Endothelial cell of umbilical vein (primary cell): ENCODE data around the gene SIPA1L3. TPM values are rescaled to one million over a fixed set of nuclear protein-coding genes. Genes with fewer than 3 reads are reported as not detected.

ENCODE experiments used
- BruUV-seq: library from RNA; stranded (reverse); fragments of 400-500 nt; replicated peaks from 2 replicates; lab custom pipeline; 2021; lab: Mats Ljungman, UMichigan
- CTCF ChIA-PET: fragments of 300-600, 350-600 bp; sonication (Branson Sonifier 250); formaldehyde crosslinking; loops from one replicate; lab custom pipeline; 2021; ENCODE audit warnings: antibody characterized with exemption, inconsistent platforms; lab: Charles Lee
- POLR2A ChIA-PET: fragments of 300-600, 350-600 bp; sonication (Branson Sonifier 250); formaldehyde crosslinking; loops from one replicate; lab custom pipeline; 2021; ENCODE audit warnings: antibody characterized with exemption, inconsistent platforms; lab: Charles Lee
- DNase-seq: peaks from one replicate; pipeline ENCODE4 v3.0.0-alpha.2; 2011; ENCODE audit warnings: low read depth, low spot score
- FAIRE-seq: peaks from 2 replicates; lab custom pipeline; 2011; peaks lifted over from hg19 to GRCh38; lab: Jason Lieb, UNC
- H2AFZ ChIP-seq: 2 replicates; pipeline ENCODE4 v1.6.0; 2012; ENCODE audit warnings: low read depth, low read length, control low read depth, inconsistent platforms
- H3K27ac ChIP-seq: 2 replicates; pipeline ENCODE4 v1.5.1; 2011; ENCODE audit warnings: low read depth, mild to moderate bottlenecking, control low read depth, low read length, moderate library complexity; ENCODE audit not compliant: insufficient read depth
- H3K27me3 ChIP-seq, 2 experiments: 2 replicates each; pipeline versions ENCODE4 v1.6.0 to v1.6.1; 2011; ENCODE audit warnings: low read length in 2 of 2, mixed read lengths in 1 of 2; ENCODE audit not compliant: control insufficient read depth in 2 of 2, insufficient read depth in 2 of 2
- H3K36me3 ChIP-seq, 2 experiments: 2 replicates in 1 of 2; 3 replicates in 1 of 2; pipeline ENCODE4 v1.5.1; 2011; ENCODE audit warnings: low read length in 2 of 2, mild to moderate bottlenecking in 1 of 2, moderate library complexity in 1 of 2; ENCODE audit not compliant: control insufficient read depth in 2 of 2, insufficient read depth in 2 of 2; ENCODE audit errors: extremely low read depth in 1 of 2
- H3K4me1 ChIP-seq: 3 replicates; pipeline ENCODE4 v1.5.1; 2011; ENCODE audit warnings: mild to moderate bottlenecking, low read length; ENCODE audit not compliant: control insufficient read depth, insufficient read depth; ENCODE audit errors: extremely low read depth
- H3K4me2 ChIP-seq: 2 replicates; pipeline ENCODE4 v1.6.1; 2011; ENCODE audit warnings: low read length, control low read depth, mixed read lengths; ENCODE audit not compliant: insufficient read depth
- H3K4me3 ChIP-seq, 3 experiments: fragments of 200-600 bp in 1 of 3; sonication (generic), shearing (Covaris generic) in 1 of 3; replicated peaks in 1 of 3; 2 replicates each; pipeline ENCODE4 v1.5.1; 2011 to 2016; ENCODE audit warnings: control low read depth in 3 of 3, low read length in 3 of 3, mild to moderate bottlenecking in 2 of 3, inconsistent platforms in 1 of 3, low read depth in 1 of 3, moderate library complexity in 1 of 3; ENCODE audit not compliant: insufficient read depth in 1 of 3
- H3K79me2 ChIP-seq: 2 replicates; pipeline ENCODE4 v1.6.0; 2012; ENCODE audit warnings: low read length, inconsistent platforms; ENCODE audit not compliant: control insufficient read depth, insufficient read depth
- H3K9ac ChIP-seq: replicated peaks from 2 replicates; pipeline ENCODE3; 2011; ENCODE audit warnings: low read length, control low read depth; ENCODE audit not compliant: insufficient read depth; ENCODE audit errors: extremely low read depth
- H3K9me1 ChIP-seq: replicated peaks from 3 replicates; pipeline ENCODE4 v1.6.0; 2011; ENCODE audit warnings: mild to moderate bottlenecking, low read length; ENCODE audit not compliant: control insufficient read depth, insufficient read depth; ENCODE audit errors: extremely low read depth
- H3K9me3 ChIP-seq: replicated peaks from 2 replicates; pipeline ENCODE4 v1.5.1; 2012; ENCODE audit warnings: low read length, inconsistent platforms; ENCODE audit not compliant: control insufficient read depth, insufficient read depth
- H4K20me1 ChIP-seq: replicated peaks from 2 replicates; pipeline ENCODE3; 2011; ENCODE audit warnings: mild to moderate bottlenecking, low read length; ENCODE audit not compliant: control insufficient read depth, insufficient read depth; ENCODE audit errors: extremely low read depth
- CTCF ChIP-seq, 2 donors: IDR thresholded peaks; 1 replicate in 1 of 2; 2 replicates in 1 of 2; pipeline ENCODE4 v1.5.1; 2011; ENCODE audit warnings: low read length in 2 of 2, mild to moderate bottlenecking in 2 of 2, moderate library complexity in 2 of 2, control low read depth in 1 of 2, inconsistent platforms in 1 of 2, low read depth in 1 of 2; ENCODE audit not compliant: insufficient read depth in 1 of 2; ENCODE audit errors: extremely low read depth in 1 of 2
- EZH2 ChIP-seq: IDR thresholded peaks from 2 replicates; pipeline ENCODE4 v1.6.1; 2012; ENCODE audit warnings: borderline replicate concordance, low read depth, mild to moderate bottlenecking, moderate library complexity, low read length, inconsistent platforms; ENCODE audit not compliant: severe bottlenecking
- FOS ChIP-seq: IDR thresholded peaks from 2 replicates; pipeline ENCODE4 v1.6.1; 2011; ENCODE audit warnings: mild to moderate bottlenecking, low read length, moderate library complexity, borderline replicate concordance; ENCODE audit not compliant: insufficient read depth
- GATA2 ChIP-seq: IDR thresholded peaks from 2 replicates; pipeline ENCODE4 v1.7.0; 2011; ENCODE audit warnings: low read depth, mild to moderate bottlenecking, moderate library complexity, mixed read lengths, low read length; ENCODE audit not compliant: insufficient read length, insufficient read depth
- JUN ChIP-seq: IDR thresholded peaks from 2 replicates; pipeline ENCODE4 v1.6.1; 2011; ENCODE audit warnings: borderline replicate concordance, low read depth; ENCODE audit not compliant: insufficient read length, insufficient read depth
- MYC ChIP-seq: IDR thresholded peaks from one replicate; pipeline ENCODE4 v1.6.1; 2011; ENCODE audit warnings: mild to moderate bottlenecking, low read depth, low read length
- POLR2A ChIP-seq: IDR thresholded peaks from 2 replicates; pipeline ENCODE4 v1.6.1; 2012; ENCODE audit warnings: low read depth, mild to moderate bottlenecking, control low read depth, low read length
- POLR2AphosphoS5 ChIP-seq: IDR thresholded peaks from 2 replicates; pipeline ENCODE4 v1.6.1; 2012; ENCODE audit warnings: low read depth, mild to moderate bottlenecking, control low read depth, low read length, moderate library complexity; ENCODE audit not compliant: insufficient read depth
- dilution Hi-C: fragments of 300-500 bp; cut with MboI; formaldehyde crosslinking; loops from one replicate; pipeline ENCODE4 v1.15.0; 2019; ENCODE audit warnings: low sequenced_read_pairs; ENCODE audit not compliant: extremely low pct_ligation_motif_present
- intact Hi-C: fragments of 100-400 bp; cut with micrococcal nuclease; formaldehyde crosslinking; loops from one replicate; pipeline ENCODE4 v1.10.0; 2022
- polyA plus RNA-seq, 4 experiments: library from polyadenylated mRNA; depleted of rRNA in 3 of 4; stranded (reverse) in 3 of 4; unstranded in 1 of 4; fragments of >200 nt; gene quantifications; 2 replicates each; pipeline versions ENCODE4 v1.2.1 to v1.2.3, GENCODE V29; 2011 to 2012; ENCODE audit warnings: missing spikeins in 1 of 4
- total RNA-seq: library from RNA; stranded (reverse); gene quantifications from 2 replicates; pipeline ENCODE4 v1.2.3, GENCODE V29; 2021
- TF ChIP-seq, protein P1 (sequence below): IDR thresholded peaks from 2 replicates; pipeline ENCODE4 v1.6.1; 2011; ENCODE audit not compliant: insufficient read depth, insufficient read length

SIPA1L3 gene
- total and polyA plus RNA-seq, 2 donors (not counting 3 experiments of a cell fraction or from before 2014, with no cell fraction given): 14.2 to 47.2 TPM

- Histone ChIP-seq H3K36me3 (no peaks in the 10 kb centered on the region), H3K4me3 (no peak overlapping the region), H3K4me1 (peaks cover 9% of the 10 kb centered on the region), H3K27ac (no peak overlapping the region), H3K9me1 (no peaks in the 10 kb centered on the region), H3K79me2 (no peaks in the 10 kb centered on the region), H4K20me1 (no peaks in the 10 kb centered on the region), H3K4me2 (no peak overlapping the region), H3K9ac (no peak overlapping the region), H3K9me3 (no peaks in the 10 kb centered on the region), H3K27me3 (no peaks in the 10 kb centered on the region), H2AFZ (no peak overlapping the region)
- BruUV-seq: no TSS peak
- ChIA-PET CTCF (interaction anchor here (0.7 to 1.3 kb wide), 2 partner anchors 81 to 82 kb away, joined by 3 to 4 read pairs; partner anchors contain the start of gene CATSPERG), POLR2A (no interaction called here)
- dilution Hi-C loops (no loop called here), intact Hi-C loops (no loop called here)
- no peak for DNase-seq
- FAIRE-seq: no peak
- TF ChIP-seq POLR2AphosphoS5 (no peak), MYC (no peak), POLR2A (no peak), JUN (no peak)
- TF ChIP-seq, protein P1, sequence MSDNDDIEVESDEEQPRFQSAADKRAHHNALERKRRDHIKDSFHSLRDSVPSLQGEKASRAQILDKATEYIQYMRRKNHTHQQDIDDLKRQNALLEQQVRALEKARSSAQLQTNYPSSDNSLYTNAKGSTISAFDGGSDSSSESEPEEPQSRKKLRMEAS: no peak
Measured at GRCh38 chr19:38253788-38254187, 346.8 kb downstream of the SIPA1L3 start.

DNA sequence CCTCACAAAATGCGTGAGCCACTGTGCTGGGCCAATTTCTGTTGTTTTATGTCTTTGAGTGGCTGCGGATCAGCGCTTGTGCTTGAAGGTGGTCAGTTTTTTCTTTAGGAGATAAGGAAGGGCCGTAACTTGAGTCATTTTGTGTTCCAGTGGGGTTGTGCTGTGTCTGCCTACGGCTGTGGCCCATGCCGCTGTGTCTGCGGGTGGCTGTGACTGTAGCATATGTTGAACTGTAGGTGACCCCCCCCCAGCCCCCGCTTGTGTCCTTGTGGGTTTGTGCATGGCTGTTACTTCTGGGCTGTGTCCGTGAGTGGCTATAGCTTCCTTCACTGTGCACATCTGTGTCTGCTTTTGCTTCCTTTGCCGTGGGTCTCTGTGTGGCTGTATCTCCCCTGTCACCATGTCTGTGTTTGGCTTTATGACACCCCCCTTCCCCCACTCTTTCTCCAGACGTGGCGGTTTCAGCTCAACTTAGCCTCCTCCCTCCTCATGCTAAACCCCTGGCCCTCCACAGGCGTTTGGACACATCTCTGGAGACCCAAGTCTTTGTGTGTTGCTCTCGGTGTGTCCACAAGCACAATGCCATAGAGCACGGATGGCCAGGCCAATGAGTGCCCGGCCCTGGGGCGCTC, 348.5 kb downstream of the SIPA1L3 start:
- CTCF ChIA-PET: interaction anchor here (0.7 to 2.3 kb wide), 9 partner anchors 9 to 353 kb away, joined by 3 to 14 read pairs (median 5); partner anchors contain the start of genes CATSPERG and KCNK6
- H3K4me3 ChIP-seq: no peak overlapping the region
- BruUV-seq: no TSS peak

More for the DNA sequence above, 348.5 kb downstream of the SIPA1L3 start:
- H3K79me2 ChIP-seq: no peaks in the 10 kb centered on the region
- intact Hi-C loops (loop anchor here (2.0 kb wide), 1 partner anchor 59 kb away; the partner anchor contains the start of gene YIF1B), dilution Hi-C loops (no loop called here)
- no peaks in the 10 kb centered on the region for H3K36me3 ChIP-seq
- no peaks in the 10 kb centered on the region for H3K9me1 ChIP-seq
- H3K27ac ChIP-seq: no peak overlapping the region
- H4K20me1 ChIP-seq: no peaks in the 10 kb centered on the region
- no peak for FAIRE-seq
- no peak for DNase-seq
- H3K9me3 ChIP-seq: no peaks in the 10 kb centered on the region
- no peaks in the 10 kb centered on the region for H3K27me3 ChIP-seq
- no peak for TF ChIP-seq JUN
- TF ChIP-seq, protein P1: no peak
- no peak for TF ChIP-seq FOS
- TF ChIP-seq POLR2AphosphoS5: no peak
- TF ChIP-seq EZH2: no peak
- no peak for TF ChIP-seq GATA2
- TF ChIP-seq MYC: no peak
- no peak for TF ChIP-seq CTCF (IDR thresholded peaks at IDR 0.05; ENCODE audit: extremely low read depth in 1 of 2, insufficient read depth in 1 of 2, low read depth in 1 of 2, low read length in 2 of 2)
- TF ChIP-seq POLR2A: no peak
- H3K4me1 ChIP-seq: peaks cover 9% of the 10 kb centered on the region
- H3K9ac ChIP-seq: no peak overlapping the region
- H3K4me2 ChIP-seq: peak overlapping the region; percentile 39
- POLR2A ChIA-PET: no interaction called here
- H2AFZ ChIP-seq: peak overlapping the region; percentile 80
